ENCODE measurements around the gene PCDHA11.

Gene PCDHA11

GRCh38 chr5:140868721-140869554, at the start of gene PCDHA11:
Gene PCDHA11 (plus strand): TSS chr5:140868957. CDS start chr5:140869104, 147 bp downstream.
- TF ChIP-seq GATA2 (IDR thresholded peaks at IDR 0.05; ENCODE audit: low read depth, low read length) (no peak), GATA3 (IDR thresholded peaks at IDR 0.05; ENCODE audit: low read depth, low read length) (no peak)

- no peak for TF ChIP-seq GATA3 (IDR thresholded peaks at IDR 0.05; ENCODE audit: low read depth, low read length)
- no peak for TF ChIP-seq GATA2 (IDR thresholded peaks at IDR 0.05; ENCODE audit: low read depth, low read length)
Observed at GRCh38 chr5:140821375-140822280, 47.1 kb upstream of the PCDHA11 start, which contains the start of gene PCDHA5. Gene PCDHA5 (plus strand): TSS chr5:140821613.

GRCh38 chr5:140822281-140822629, 46.5 kb upstream of the PCDHA11 start:
- no peak for TF ChIP-seq GATA3 (IDR thresholded peaks at IDR 0.05; ENCODE audit: low read depth, low read length)
- TF ChIP-seq GATA2 (IDR thresholded peaks at IDR 0.05; ENCODE audit: low read depth, low read length), result no peak

GRCh38 chr5:140823475-140823874, 45.3 kb upstream of the PCDHA11 start:
- no peak for TF ChIP-seq GATA3 (IDR thresholded peaks at IDR 0.05; ENCODE audit: low read depth, low read length)
- no peak for TF ChIP-seq GATA2 (IDR thresholded peaks at IDR 0.05; ENCODE audit: low read depth, low read length)

GRCh38 chr5:140827704-140828361, 40.9 kb upstream of the PCDHA11 start, which contains the start of gene PCDHA6:
Gene PCDHA6 (plus strand): TSS chr5:140827960. CDS start chr5:140828092, 132 bp downstream.
- TF ChIP-seq GATA3 (IDR thresholded peaks at IDR 0.05; ENCODE audit: low read depth, low read length) (no peak), GATA2 (IDR thresholded peaks at IDR 0.05; ENCODE audit: low read depth, low read length) (no peak)

GRCh38 chr5:140828362-140828737, 40.4 kb upstream of the PCDHA11 start:
- TF ChIP-seq GATA3 (IDR thresholded peaks at IDR 0.05; ENCODE audit: low read depth, low read length) (no peak), GATA2 (IDR thresholded peaks at IDR 0.05; ENCODE audit: low read depth, low read length) (no peak)

GRCh38 chr5:140833993-140834392, 34.8 kb upstream of the PCDHA11 start, which contains the start of gene PCDHA7:
Gene PCDHA7 (plus strand): TSS chr5:140834269. CDS start chr5:140834384, 115 bp downstream.
- TF ChIP-seq GATA2 (IDR thresholded peaks at IDR 0.05; ENCODE audit: low read depth, low read length) (no peak), GATA3 (IDR thresholded peaks at IDR 0.05; ENCODE audit: low read depth, low read length) (no peak)

- TF ChIP-seq GATA3 (IDR thresholded peaks at IDR 0.05; ENCODE audit: low read depth, low read length), result no peak
- no peak for TF ChIP-seq GATA2 (IDR thresholded peaks at IDR 0.05; ENCODE audit: low read depth, low read length)
Observed at GRCh38 chr5:140835622-140836510, 32.9 kb upstream of the PCDHA11 start.

GRCh38 chr5:140840978-140841962, 27.5 kb upstream of the PCDHA11 start, which contains the start of gene PCDHA8:
Gene PCDHA8 (plus strand): TSS chr5:140841187. CDS start chr5:140841322, 135 bp downstream.
- TF ChIP-seq GATA2 (IDR thresholded peaks at IDR 0.05; ENCODE audit: low read depth, low read length) (no peak), GATA3 (IDR thresholded peaks at IDR 0.05; ENCODE audit: low read depth, low read length) (no peak)

- TF ChIP-seq GATA3 (IDR thresholded peaks at IDR 0.05; ENCODE audit: low read depth, low read length) (no peak), GATA2 (IDR thresholded peaks at IDR 0.05; ENCODE audit: low read depth, low read length) (no peak)
Observed at GRCh38 chr5:140842798-140843733, 25.7 kb upstream of the PCDHA11 start.

Data from SH-SY5Y (cell line).